ENCODE results near the gene RNF168.
"Not testable (repeated sequence)": the region's sequence is repeated elsewhere in the genome, so short reads cannot be mapped to it uniquely, and the experiment has no call there.

The RNF168 gene

DNA sequence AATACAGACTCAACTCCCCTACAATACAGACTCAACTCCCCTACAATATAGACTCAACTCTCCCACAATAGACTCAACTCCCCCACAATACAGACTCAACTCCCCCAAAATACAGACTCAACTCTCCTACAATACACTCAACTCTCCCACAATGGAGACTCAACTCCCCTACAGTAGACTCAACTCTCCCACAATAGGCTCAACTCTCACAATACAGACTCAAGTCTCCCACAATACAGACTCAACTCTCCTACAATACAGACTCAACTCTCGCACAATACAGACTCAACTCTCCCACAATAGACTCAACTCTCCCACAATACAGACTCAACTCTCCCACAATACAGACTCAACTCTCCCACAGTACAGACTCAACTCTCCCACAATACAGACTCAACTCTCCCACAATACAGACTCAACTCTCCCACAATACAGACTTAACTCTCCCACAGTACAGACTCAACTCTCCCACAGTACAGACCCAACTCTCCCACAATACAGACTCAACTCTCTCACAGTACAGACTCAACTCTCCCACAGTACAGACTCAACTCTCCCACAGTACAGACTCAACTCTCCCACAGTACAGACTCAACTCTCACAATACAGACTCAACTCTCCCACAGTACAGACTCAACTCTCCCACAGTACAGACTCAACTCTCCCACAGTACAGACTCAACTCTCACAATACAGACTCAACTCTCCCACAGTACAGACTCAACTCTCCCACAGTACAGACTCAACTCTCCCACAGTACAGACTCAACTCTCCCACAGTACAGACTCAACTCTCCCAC is 40.7 kb downstream of the RNF168 start:
- not testable (repeated sequence) for DNase-seq

DNA sequence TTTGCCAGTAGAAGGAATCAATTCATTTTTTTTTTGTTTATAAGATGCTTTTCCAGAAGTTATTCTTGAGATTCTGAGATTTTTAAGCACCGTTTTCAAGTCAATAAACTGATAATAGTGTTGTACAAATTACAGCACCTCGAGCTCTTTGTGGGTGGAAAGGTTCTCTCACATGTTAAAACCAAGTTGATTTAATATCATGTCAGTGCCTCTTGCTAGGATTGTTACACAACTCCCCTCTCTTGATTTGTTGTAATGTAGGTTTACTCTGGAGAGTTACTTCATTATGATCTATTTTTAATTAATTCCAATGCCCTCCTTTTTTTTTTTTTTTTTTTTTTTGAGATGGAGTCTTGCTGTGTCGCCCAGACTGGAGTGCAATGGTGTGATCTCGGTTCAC is 45.5 kb downstream of the RNF168 start:
- DNase-seq: no peak

DNA sequence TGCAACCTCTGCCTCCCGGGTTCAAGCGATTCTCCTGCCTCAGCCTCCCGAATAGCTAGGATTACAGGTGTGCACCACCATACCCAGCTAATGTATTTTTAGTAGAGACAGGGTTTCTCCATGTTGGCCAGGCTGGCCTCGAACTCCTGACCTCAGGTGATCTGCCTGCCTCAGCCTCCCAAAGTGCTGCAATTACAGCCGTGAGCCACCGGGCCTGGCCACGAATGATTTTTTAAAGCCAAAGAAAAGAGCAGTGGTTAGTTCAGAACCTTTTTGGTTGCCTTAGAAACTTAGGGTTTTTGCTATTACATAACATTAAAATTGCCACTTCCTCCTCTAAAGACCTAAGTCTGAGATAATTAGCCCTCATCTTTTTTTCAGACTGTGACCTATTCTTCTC is 46.1 kb downstream of the RNF168 start:
- not testable (repeated sequence) for DNase-seq

DNA sequence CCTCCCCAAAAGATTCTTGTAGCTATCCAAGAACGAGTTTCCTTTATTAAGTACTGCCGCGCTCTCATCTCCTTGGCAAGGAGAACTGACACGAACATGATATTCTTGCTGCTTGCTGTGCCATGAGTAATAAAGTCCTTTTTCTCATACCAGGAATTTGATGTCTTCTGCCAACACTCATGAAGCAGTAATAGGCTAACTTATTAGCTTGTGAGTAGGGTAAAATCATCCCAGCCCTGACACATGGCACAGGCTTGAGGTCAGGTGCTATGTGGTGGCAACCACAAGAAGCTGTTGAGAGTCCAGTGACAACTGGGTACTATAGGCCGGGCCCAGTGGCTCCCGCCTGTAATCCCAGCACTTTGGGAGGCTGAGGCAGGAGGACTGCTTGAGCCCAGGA is 48.6 kb downstream of the RNF168 start:
- DNase-seq: no peak

GRCh38 chr3:196445391-196445790 is 58.2 kb downstream of the RNF168 start:
- DNase-seq: not testable (repeated sequence)

- DNase-seq: no peak
Measured at GRCh38 chr3:196444500-196444894, 59.1 kb downstream of the RNF168 start.

GRCh38 chr3:196440696-196441095 is 62.9 kb downstream of the RNF168 start:
- no peak for DNase-seq

DNA sequence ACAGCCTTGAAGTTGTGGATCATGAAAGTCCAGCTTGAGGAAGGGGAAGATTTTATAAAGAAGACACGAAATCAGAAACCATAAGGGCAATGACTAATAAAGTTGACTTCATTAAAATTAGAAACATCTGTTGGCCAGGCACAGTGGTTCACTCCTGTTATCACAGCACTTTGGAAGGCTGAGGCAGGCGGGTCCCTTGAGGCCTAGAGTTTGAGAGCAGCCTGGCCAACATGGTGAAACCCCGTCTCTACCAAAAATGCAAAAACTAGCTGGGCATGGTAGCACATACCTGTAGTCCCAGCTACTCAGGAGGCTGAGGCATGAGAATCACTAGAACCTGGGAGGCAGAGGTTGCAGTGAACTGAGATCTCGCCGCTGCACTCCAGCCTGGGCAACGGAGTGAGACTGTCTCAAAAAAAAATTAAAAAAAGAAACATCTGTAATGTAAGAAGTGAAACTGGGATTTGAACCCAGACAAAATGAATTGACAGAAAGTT is 63.5 kb downstream of the RNF168 start:
- no peak for DNase-seq

DNA sequence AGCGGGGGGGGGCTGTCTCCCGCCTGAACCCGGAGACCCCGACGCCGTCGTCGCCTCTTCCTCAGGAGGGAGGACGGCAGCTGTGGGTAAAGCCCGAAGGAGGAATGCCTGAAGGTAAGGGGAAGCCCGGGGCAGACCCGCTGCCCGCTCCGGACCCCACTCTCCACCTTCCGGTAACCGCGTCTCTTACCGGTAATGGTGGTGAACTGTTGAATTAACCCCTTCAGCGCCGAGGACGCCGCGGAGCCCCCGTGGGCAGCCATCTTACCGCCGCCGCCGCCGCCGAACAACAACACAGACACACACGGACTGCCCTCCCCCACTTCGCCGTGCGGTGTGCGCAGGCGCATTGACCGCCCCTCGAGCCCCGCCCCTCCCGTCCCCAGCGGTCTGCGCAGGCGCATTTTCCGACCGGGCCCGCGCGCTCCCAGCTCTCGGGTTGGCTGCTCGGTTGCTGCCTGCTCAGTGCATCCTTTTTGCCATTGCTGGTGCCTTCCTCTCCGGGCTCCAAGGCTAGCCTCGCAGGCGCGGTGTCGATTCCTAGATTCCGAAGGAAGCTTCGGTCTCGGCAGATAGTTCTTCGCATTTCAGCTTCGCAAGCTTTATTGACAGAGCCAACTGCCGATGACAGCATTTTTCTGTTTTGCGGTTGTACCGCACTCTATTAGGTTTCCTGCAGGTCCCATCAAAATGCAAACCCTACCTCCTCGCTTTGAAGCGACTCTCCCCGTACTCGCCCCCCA is 71.3 kb downstream of the RNF168 start, which contains the start of gene UBXN7:
TSS of gene UBXN7 (minus strand) at position 291 of the 743 bp plus-strand sequence. CDS start at position 263, 28 bp downstream.
- peak; percentile 95 for DNase-seq

GRCh38 chr3:196431181-196432136 is 72.1 kb downstream of the RNF168 start:
- DNase-seq: peak; percentile 26

DNA sequence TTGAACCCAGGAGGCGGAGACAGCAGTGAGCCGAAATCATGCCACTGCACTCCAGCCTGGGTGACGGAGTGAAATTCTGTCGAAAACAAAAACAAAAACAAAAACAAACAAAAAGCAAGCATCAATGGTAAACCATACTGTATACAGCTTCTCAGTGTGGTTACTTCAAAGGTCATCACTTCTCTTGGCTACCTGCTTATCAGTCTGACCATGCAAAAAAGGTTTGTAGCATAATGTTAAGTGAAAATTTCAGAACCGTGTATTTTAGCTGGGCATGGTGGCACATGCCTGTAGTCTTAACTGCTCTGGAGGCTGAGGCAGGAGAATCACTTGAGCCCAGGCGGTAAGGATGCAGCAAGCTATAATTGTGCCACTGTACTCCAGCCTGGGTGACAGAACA is 75.5 kb downstream of the RNF168 start:
- DNase-seq: no peak

DNA sequence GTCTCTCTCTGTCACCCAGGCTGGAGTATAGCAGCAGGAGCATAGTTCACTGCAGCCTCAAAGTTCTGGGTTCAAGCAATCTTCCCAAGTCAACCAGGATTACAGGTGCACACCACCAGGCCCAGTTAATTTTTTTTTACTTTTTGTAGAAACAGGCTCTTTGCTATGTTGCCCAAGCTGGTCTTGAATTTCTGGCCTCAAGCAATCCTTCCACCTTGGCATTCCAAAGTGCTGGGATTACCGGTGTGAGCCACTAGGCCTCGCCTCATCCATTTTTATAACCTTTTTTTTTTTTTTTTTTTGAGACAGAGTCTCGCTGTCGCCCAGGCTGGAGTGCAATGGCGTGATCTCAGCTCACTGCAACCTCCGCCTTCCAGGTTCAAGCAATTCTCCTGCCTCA is 79.1 kb downstream of the RNF168 start:
- DNase-seq: not testable (repeated sequence)

- no peak for DNase-seq
Measured at GRCh38 chr3:196423044-196423781, 80.4 kb downstream of the RNF168 start.

GRCh38 chr3:196421668-196422067 is 81.9 kb downstream of the RNF168 start:
- DNase-seq: not testable (repeated sequence)

- no peak for DNase-seq
Measured at GRCh38 chr3:196419386-196419785, 84.2 kb downstream of the RNF168 start.
